K562 (cell line): Measurements from ENCODE around the gene CCDC184. TPM values are rescaled to one million over a fixed set of nuclear protein-coding genes. Genes with fewer than 3 reads are reported as not detected.

Source experiments
- ATAC-seq: fragments of 200-7000 bp; cut with Tn5 transposase; 3 replicates; pipeline ENCODE4 v1.9.1; 2020; ENCODE audit warnings: moderate library complexity
- BruUV-seq: library from RNA; stranded (reverse); fragments of 400-500 nt; replicated peaks from 2 replicates; lab custom pipeline; 2021; lab: Mats Ljungman, UMichigan
- CTCF ChIA-PET: fragments of 300-600 bp; formaldehyde crosslinking; extraction: SDS; loops from one replicate; lab custom pipeline; 2021; ENCODE audit warnings: low intra/inter-chr PET ratio; lab: Yijun Ruan, JAX
- POLR2A ChIA-PET: fragments of 300-600, 350-650 bp; sonication (Branson Sonifier 250); formaldehyde crosslinking; extraction: SDS; loops from one replicate; lab custom pipeline; 2021; ENCODE audit warnings: antibody characterized with exemption, inconsistent platforms; lab: Yijun Ruan, JAX
- DNase-seq, 4 experiments: peaks; one replicate each; pipeline versions ENCODE4 v3.0.0 to v3.0.0-alpha.2; 2011 to 2018; ENCODE audit warnings: low spot score in 3 of 4, mixed read lengths in 3 of 4; ENCODE audit errors: extremely low read depth in 1 of 4
- FAIRE-seq: peaks from 2 replicates; lab custom pipeline; 2011; peaks lifted over from hg19 to GRCh38; lab: Jason Lieb, UNC
- H2AFZ ChIP-seq: 2 replicates; pipeline ENCODE4 v1.6.0; 2011; ENCODE audit warnings: low read depth, low read length, control low read depth, inconsistent platforms
- H3K27ac ChIP-seq: fragments of 200-600 bp; 3 replicates; pipeline ENCODE4 v1.8.0; 2011; ENCODE audit warnings: low read depth, mild to moderate bottlenecking, control low read depth, inconsistent platforms, low read length, moderate library complexity, mixed read lengths; ENCODE audit errors: extremely low read depth
- H3K27me3 ChIP-seq, 2 experiments: fragments of 300-600 bp in 1 of 2; 2 replicates in 1 of 2; 3 replicates in 1 of 2; pipeline versions ENCODE4 v1.6.0 to v1.8.0; 2011; ENCODE audit warnings: inconsistent platforms in 2 of 2, low read length in 2 of 2, mild to moderate bottlenecking in 1 of 2, mixed read lengths in 1 of 2, moderate library complexity in 1 of 2; ENCODE audit not compliant: control insufficient read depth in 2 of 2, insufficient read depth in 2 of 2
- H3K36me3 ChIP-seq: fragments of 300-600 bp; 3 replicates; pipeline ENCODE4 v1.8.0; 2011; ENCODE audit warnings: mild to moderate bottlenecking, low read length, inconsistent platforms; ENCODE audit not compliant: control insufficient read depth, insufficient read depth
- H3K4me1 ChIP-seq, 2 experiments: fragments of 200-600 bp in 1 of 2; replicated peaks in 1 of 2; 2 replicates in 1 of 2; 3 replicates in 1 of 2; pipeline versions ENCODE4 v1.5.1 to v1.8.0; 2011; ENCODE audit warnings: inconsistent platforms in 2 of 2, low read length in 2 of 2, mild to moderate bottlenecking in 1 of 2, mixed read lengths in 1 of 2, moderate library complexity in 1 of 2; ENCODE audit not compliant: control insufficient read depth in 2 of 2, insufficient read depth in 2 of 2
- H3K4me2 ChIP-seq: 2 replicates; pipeline ENCODE4 v1.6.1; 2011; ENCODE audit warnings: low read length, control low read depth, inconsistent platforms, mixed read lengths; ENCODE audit not compliant: insufficient read depth
- H3K4me3 ChIP-seq: fragments of 200-600 bp; sonication (generic), shearing (Covaris generic); 2 replicates; pipeline ENCODE4 v1.5.1; 2016; ENCODE audit warnings: control low read depth, inconsistent platforms
- H3K79me2 ChIP-seq: fragments of 200-600 bp; 3 replicates; pipeline ENCODE4 v1.8.0; 2011; ENCODE audit warnings: low read length, inconsistent platforms; ENCODE audit not compliant: control insufficient read depth, insufficient read depth
- H3K9ac ChIP-seq, 2 experiments: 2 replicates each; pipeline versions ENCODE4 v1.6.0 to v1.6.1; 2011; ENCODE audit warnings: low read depth in 2 of 2, low read length in 2 of 2, control low read depth in 1 of 2, inconsistent platforms in 1 of 2, mild to moderate bottlenecking in 1 of 2, mixed read lengths in 1 of 2; ENCODE audit not compliant: insufficient read depth in 1 of 2
- H3K9me1 ChIP-seq: one replicate; pipeline ENCODE4 v1.6.0; 2011; ENCODE audit warnings: inconsistent platforms, mild to moderate bottlenecking, low read length, moderate library complexity; ENCODE audit not compliant: control insufficient read depth, insufficient read depth
- H3K9me3 ChIP-seq: replicated peaks from 2 replicates; pipeline ENCODE4 v1.5.1; 2011; ENCODE audit warnings: low read depth, low read length, inconsistent platforms; ENCODE audit not compliant: control insufficient read depth, insufficient read depth
- H4K20me1 ChIP-seq: replicated peaks from 2 replicates; pipeline ENCODE4 v1.6.1; 2011; ENCODE audit warnings: low read length, inconsistent platforms, mixed read lengths; ENCODE audit not compliant: control insufficient read depth, insufficient read depth
- CREM ChIP-seq: IDR thresholded peaks from 2 replicates; pipeline ENCODE4 v1.6.1; 2014; ENCODE audit warnings: antibody characterized with exemption, low read depth
- ETV1 ChIP-seq: fragments of 450-650 bp; conservative IDR thresholded peaks from 2 replicates; pipeline ENCODE4 v1.6.1; 2016; ENCODE audit warnings: missing genetic modification characterization, control low read depth, low read depth, missing compliant biosample characterization
- HDAC3 ChIP-seq: fragments of 450-650 bp; IDR thresholded peaks from 2 replicates; pipeline ENCODE4 v1.6.1; 2018; ENCODE audit warnings: borderline replicate concordance, mild to moderate bottlenecking, moderate library complexity; ENCODE audit not compliant: partially characterized antibody
- PML ChIP-seq: IDR thresholded peaks from 2 replicates; pipeline ENCODE4 v1.6.1; 2012; ENCODE audit warnings: low read length, inconsistent platforms
- SRSF7 ChIP-seq: fragments of 200-400 bp; formaldehyde crosslinking; optimal IDR thresholded peaks from 2 replicates; pipeline ENCODE3; 2017; ENCODE audit warnings: mild to moderate bottlenecking, low read depth, low read length
- ZNF263 ChIP-seq: sonication (generic); formaldehyde crosslinking; IDR thresholded peaks from 2 replicates; pipeline ENCODE4 v1.8.0; 2022; ENCODE audit warnings: mild to moderate bottlenecking, missing genetic modification reagents, borderline replicate concordance
- WGBS: fragments of 100-300 bp; shearing (Covaris generic); methylation state at CpG from one replicate; pipeline ENCODE4 v1.1.6; 2016; ENCODE audit warnings: low coverage, mixed read lengths; ENCODE audit not compliant: insufficient coverage; ENCODE audit errors: missing lambda C conversion rate; 5-methylcytosine and 5-hydroxymethylcytosine counted together
- in situ Hi-C: fragments of 300-500 bp; cut with MboI; formaldehyde crosslinking; loops from 4 replicates; pipeline ENCODE4 v1.15.0; 2018; ENCODE audit warnings: inconsistent platforms, mixed read lengths
- intact Hi-C: fragments of 100-400 bp; cut with micrococcal nuclease; formaldehyde crosslinking; loops from 2 replicates; pipeline ENCODE4 v1.14.2; 2022
- polyA plus RNA-seq, 8 experiments: library from polyadenylated mRNA; depleted of rRNA in 4 of 8; stranded (reverse) in 5 of 8; unstranded in 3 of 8; fragments of >200 nt; fragmentation: Nextera tagmentation in 2 of 8; fragmentation: Illumina TruSeq in 1 of 8; extraction: Ambion mirVana in 2 of 8; extraction: Trizol in 1 of 8; gene quantifications; 2 replicates each; pipeline versions ENCODE4 v1.2.1 to v1.2.3, GENCODE V29; 2011 to 2014; ENCODE audit warnings: inconsistent platforms in 1 of 8, missing spikeins in 1 of 8
- total RNA-seq, 7 experiments: library from RNA; depleted of rRNA in 6 of 7; stranded (reverse); fragments of >200 nt in 6 of 7; fragmentation: Illumina TruSeq in 2 of 7; extraction: Trizol in 2 of 7; gene quantifications; 2 replicates each; pipeline versions ENCODE4 v1.2.1 to v1.2.3, GENCODE V29; 2011 to 2021; ENCODE audit warnings: low replicate concordance in 1 of 7

CCDC184 gene
- total and polyA plus RNA-seq, 9 of the 15 experiments (the other 6 are each of a cell fraction or from before 2014, with no cell fraction given), result 0.09 TPM; not detected in 8

DNA sequence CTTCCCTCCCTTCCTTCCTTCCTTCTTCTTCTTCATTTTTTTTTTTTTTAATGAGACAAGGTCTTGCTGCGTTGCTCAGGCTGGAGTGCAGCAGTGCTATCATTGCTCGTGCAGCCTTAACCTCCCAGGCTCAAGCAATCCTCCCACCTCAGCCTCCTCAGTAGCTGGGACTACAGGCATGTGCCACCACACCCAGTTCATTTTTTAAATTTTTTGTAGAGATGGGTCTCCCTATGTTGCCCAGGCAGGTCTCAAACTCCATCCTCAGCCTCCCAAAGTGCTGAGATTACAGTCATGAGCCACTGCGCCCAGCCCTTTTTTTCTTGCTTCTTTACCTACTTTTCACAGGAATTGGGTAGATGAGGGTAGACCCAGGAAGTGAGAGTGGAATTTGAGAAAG, 18.1 kb downstream of the CCDC184 start:
- intact Hi-C loops, result no loop called here
- Histone ChIP-seq H3K4me3 (no peak overlapping the region), H3K36me3 (no peaks in the 10 kb centered on the region; the same call in 2 of the 3 replicates), H3K4me1 (peaks cover 4 to 9% of the 10 kb centered on the region in 2 experiments; a peak in 3 of 5 replicates), H4K20me1 (no peaks in the 10 kb centered on the region), H3K4me2 (no peak overlapping the region), H3K9me1 (no peaks in the 10 kb centered on the region), H3K79me2 (peaks cover 22% of the 10 kb centered on the region), H3K9me3 (peaks cover 9% of the 10 kb centered on the region), H3K9ac (no peak overlapping the region), H2AFZ (no peak overlapping the region), H3K27me3 (no peaks in the 10 kb centered on the region), H3K27ac (no peak overlapping the region)
- TF ChIP-seq SRSF7 (no peak), ZNF263 (CRISPR knock-in tag) (no peak), HDAC3 (no peak), CREM (no peak), ETV1 (tag) (no peak)
- DNase-seq, result no peak
- 100% methylated on average over 2 of the region's 3 CpGs for WGBS
- in situ Hi-C loops, result no loop called here
- ChIA-PET POLR2A (interaction anchor here (0.6 to 0.7 kb wide), 2 partner anchors 126 to 287 kb away, joined by 3 read pairs; no protein-coding TSS in a partner anchor), CTCF (no interaction called here)
- BruUV-seq, result no TSS peak
- no peak for FAIRE-seq
- ATAC-seq, result no peak

DNA sequence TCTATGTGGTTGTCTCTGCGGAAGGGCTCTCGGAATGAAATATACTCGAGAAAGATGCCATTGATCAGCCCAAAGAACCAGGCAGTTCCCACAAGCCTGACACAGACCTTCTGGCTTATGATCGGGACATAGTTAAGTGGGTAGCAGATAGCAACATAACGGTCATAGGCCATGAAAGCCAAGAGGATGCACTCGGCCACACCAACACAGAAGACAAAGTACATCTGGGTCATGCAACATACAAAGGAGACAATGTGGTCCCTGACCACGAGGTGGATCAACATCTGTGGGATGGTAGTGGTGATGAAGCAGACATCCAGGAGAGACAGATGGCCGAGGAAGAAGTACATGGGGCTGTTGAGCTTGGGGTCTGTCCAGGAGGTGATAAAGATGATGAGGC, 19.3 kb downstream of the CCDC184 start:
- BruUV-seq, result no TSS peak
- no peak for TF ChIP-seq PML

More for the DNA sequence above, 19.3 kb downstream of the CCDC184 start:
- Histone ChIP-seq H3K4me3 (no peak overlapping the region), H3K9ac (no peak overlapping the region), H3K4me2 (no peak overlapping the region), H3K36me3 (no peaks in the 10 kb centered on the region; the same call in 2 of the 3 replicates), H3K27me3 (no peaks in the 10 kb centered on the region), H3K27ac (no peak overlapping the region), H3K79me2 (peaks cover 22% of the 10 kb centered on the region), H3K4me1 (peaks cover 0 to 9% of the 10 kb centered on the region in 2 experiments; a peak in 3 of 5 replicates), H4K20me1 (no peaks in the 10 kb centered on the region), H2AFZ (no peak overlapping the region), H3K9me3 (peaks cover 9% of the 10 kb centered on the region), H3K9me1 (no peaks in the 10 kb centered on the region)
- WGBS, result 84% methylated on average over 8 of the region's 8 CpGs
- ChIA-PET CTCF (no interaction called here), POLR2A (interaction anchor here (0.7 kb wide), 2 partner anchors 10 to 207 kb away, joined by 3 to 4 read pairs; no protein-coding TSS in a partner anchor)
- DNase-seq, result no peak
- in situ Hi-C loops (no loop called here), intact Hi-C loops (no loop called here)
- no peak for ATAC-seq
- no peak for FAIRE-seq
